ENCODE data around the gene CD7. TPM values are rescaled to one million over a fixed set of nuclear protein-coding genes. Genes with fewer than 3 reads are reported as not detected.

The CD7 gene
- total RNA-seq, 3 donors from 2014 or later = 10.0 to 12.8 (median 12.3) TPM

GRCh38 chr17:82302991-82303943 lies 14.1 kb downstream of the CD7 start:
- no peak for TF ChIP-seq CTCF (IDR thresholded peaks at IDR 0.05)
- no peaks in the 10 kb centered on the region for H3K36me3 ChIP-seq (ENCODE audit: low read depth)
- ATAC-seq (peak; percentile 16), DNase-seq (peak in 1 of 3 donors; percentile 40)
- peaks cover 13% of the 10 kb centered on the region for H3K4me1 ChIP-seq (ENCODE audit: low read depth)
- intact Hi-C loops (cut with DNase I, micrococcal nuclease) = no loop called here
- no peaks in the 10 kb centered on the region for H3K9me3 ChIP-seq
- no peak overlapping the region for H3K4me3 ChIP-seq

GRCh38 chr17:82302568-82302963 lies 14.8 kb downstream of the CD7 start:
- H3K9me3 ChIP-seq = no peaks in the 10 kb centered on the region
- no peak for ATAC-seq
- peaks cover 19% of the 10 kb centered on the region for H3K4me1 ChIP-seq (ENCODE audit: low read depth)
- no peak overlapping the region for H3K4me3 ChIP-seq
- intact Hi-C loops (cut with DNase I, micrococcal nuclease) = no loop called here
- TF ChIP-seq CTCF (IDR thresholded peaks at IDR 0.05) = no peak
- H3K36me3 ChIP-seq (ENCODE audit: low read depth) = no peaks in the 10 kb centered on the region
- peak in 1 of 3 donors; percentile 35 for DNase-seq

- no peaks in the 10 kb centered on the region for H3K36me3 ChIP-seq (ENCODE audit: low read depth)
- intact Hi-C loops (cut with DNase I, micrococcal nuclease) = no loop called here
- no peak overlapping the region for H3K4me3 ChIP-seq
- ATAC-seq (no peak), DNase-seq (peak in 2 of 3 donors; percentile 52 to 58)
- H3K4me1 ChIP-seq (ENCODE audit: low read depth) = peaks cover 24% of the 10 kb centered on the region
- no peak for TF ChIP-seq CTCF (IDR thresholded peaks at IDR 0.05)
- H3K9me3 ChIP-seq = no peaks in the 10 kb centered on the region
Observed at GRCh38 chr17:82301916-82302567, 15.4 kb downstream of the CD7 start.

- DNase-seq = peak in 2 of 3 donors; percentile 46 to 61
- no peak for TF ChIP-seq CTCF (IDR thresholded peaks at IDR 0.05)
- Histone ChIP-seq H3K36me3 (ENCODE audit: low read depth) (no peaks in the 10 kb centered on the region), H3K4me3 (no peak overlapping the region), H3K9me3 (no peaks in the 10 kb centered on the region), H3K4me1 (ENCODE audit: low read depth) (peaks cover 30% of the 10 kb centered on the region)
- intact Hi-C loops (cut with DNase I, micrococcal nuclease) = no loop called here
- ATAC-seq = no peak
Observed at GRCh38 chr17:82301300-82301915, 16.0 kb downstream of the CD7 start.

GRCh38 chr17:82300707-82301270 lies 16.6 kb downstream of the CD7 start:
- intact Hi-C loops (cut with DNase I, micrococcal nuclease) = no loop called here
- peak; percentile 87 for TF ChIP-seq CTCF (IDR thresholded peaks at IDR 0.05)
- DNase-seq (peak; percentile 80 to 87 (median 86)), ATAC-seq (peak; percentile 20)
- Histone ChIP-seq H3K9me3 (no peaks in the 10 kb centered on the region), H3K4me3 (no peak overlapping the region), H3K36me3 (ENCODE audit: low read depth) (no peaks in the 10 kb centered on the region), H3K4me1 (ENCODE audit: low read depth) (peaks cover 35% of the 10 kb centered on the region)

All from mucosa of descending colon (tissue), 3 donors.